CD4-positive, alpha-beta T cell treated with Interleukin-4 for 4 hours (primary cell): Measurements from ENCODE around the gene UBIAD1.
"Not testable (repeated sequence)": the region's sequence is repeated elsewhere in the genome, so short reads cannot be mapped to it uniquely, and the experiment has no call there.

Experiments used
- DNase-seq: peaks from one replicate; pipeline ENCODE4 v3.0.0-alpha.2; 2020

Gene UBIAD1

GRCh38 chr1:11280719-11281376, 7.8 kb downstream of the UBIAD1 start:
- DNase-seq, result peak; percentile 29

DNA sequence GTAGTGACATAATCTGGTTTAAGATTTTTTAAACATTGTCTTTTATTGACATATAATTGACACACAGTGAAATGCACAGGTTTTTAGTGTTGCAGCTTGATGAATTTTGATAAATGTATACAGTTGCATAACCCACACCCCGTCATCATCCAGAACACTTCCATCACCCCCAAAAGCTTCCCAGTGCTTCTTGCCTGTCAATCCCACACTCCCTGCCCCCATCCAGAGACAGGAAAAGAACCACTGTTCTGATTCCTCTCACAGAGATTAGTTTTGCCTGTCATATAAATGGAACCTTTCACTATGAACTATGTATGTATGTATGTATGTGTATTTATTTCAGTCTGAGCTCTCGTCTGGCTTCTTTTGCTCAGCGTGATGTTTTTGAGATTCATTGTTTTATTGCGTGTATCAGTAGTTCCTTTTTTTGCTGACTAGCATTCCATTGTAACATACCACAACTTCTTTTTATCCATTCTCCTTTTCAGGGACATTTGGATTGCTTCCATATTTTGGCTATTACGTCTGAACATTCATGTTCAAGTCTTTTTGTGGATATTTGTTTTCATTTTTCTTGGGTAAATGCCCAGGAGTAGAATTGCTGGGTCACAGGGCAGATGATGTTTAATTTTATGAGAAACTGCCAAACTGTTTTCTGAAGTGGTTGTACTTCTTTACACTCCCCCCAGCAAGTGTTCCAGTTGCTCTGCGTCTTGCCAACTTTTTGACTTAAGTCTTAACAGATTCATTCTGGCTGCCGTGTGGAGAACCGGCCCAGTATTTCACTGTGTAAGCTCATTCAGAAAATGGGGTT, 8.7 kb downstream of the UBIAD1 start:
- DNase-seq, result no peak

DNA sequence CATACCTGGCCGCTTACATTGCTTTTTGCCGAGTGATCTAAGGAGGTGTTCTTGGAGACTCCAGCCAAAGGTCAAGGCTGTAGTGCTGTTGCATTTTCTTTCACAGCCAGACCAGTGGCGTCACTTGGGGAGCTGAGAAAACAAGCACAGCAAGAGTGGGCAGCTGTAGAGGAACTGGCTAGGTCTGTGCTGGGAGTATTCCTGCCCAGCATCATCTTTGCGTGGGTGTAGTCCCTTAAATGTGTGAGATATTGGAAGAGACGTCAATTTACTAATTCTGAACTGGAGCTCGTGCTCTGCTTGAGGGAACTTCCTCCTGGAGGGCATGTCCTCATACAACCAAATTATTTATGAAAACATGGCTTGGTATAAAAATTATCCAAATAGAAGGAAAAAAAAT, 10.2 kb downstream of the UBIAD1 start:
- DNase-seq, result no peak

DNA sequence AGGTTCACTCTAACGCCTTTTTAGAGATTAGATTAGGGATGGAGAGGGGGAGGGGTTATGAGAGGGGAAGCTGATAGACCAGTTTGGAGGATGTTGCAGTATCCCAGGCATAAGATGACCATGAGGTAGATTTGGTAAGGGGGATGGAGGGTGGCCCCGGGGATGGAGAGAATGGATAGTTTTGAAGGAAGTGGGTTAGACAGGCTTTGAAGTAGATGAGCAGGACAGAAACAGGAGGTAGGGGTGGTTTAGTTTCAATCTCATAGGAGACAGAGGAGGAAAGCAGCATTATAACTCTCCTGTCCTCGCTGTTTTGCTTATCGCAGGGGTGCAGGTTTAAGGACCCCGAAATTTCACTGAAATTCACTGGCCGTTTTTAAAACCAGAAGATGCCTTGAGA, 11.8 kb downstream of the UBIAD1 start:
- DNase-seq, result no peak

GRCh38 chr1:11285883-11286734, 13.1 kb downstream of the UBIAD1 start:
- no peak for DNase-seq

DNA sequence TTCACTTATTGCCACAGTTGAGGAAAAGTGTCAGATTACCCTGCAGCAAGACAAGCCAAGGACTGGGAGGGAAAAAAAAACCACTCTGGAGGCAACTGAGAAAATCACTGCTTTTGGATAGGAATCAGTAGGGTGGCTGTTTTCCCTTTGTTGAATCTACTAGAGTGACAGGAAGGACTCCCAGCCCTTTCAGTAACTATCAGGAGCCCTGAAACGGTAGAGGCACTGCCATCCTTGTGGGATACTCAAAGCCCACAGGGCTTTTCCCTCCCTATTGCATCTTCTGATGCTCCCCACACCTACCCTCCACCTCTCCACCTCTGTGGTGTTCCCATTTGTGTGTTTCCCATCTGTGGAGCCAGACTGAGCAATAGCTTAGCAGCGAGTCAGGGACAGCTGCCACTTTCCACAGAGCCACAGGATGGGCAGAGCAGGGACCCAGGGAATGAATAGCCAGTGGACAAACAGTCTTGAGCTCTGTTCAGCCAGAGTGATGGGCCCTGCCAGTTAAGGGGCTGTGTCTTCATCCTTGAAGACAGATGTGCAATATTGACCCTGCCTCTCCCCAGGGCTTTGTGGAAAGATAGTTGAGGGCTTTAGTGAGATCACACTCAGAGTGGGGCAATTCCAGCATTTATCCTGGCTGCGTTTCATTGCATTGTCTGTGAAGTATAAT, 13.9 kb downstream of the UBIAD1 start:
- no peak for DNase-seq

DNA sequence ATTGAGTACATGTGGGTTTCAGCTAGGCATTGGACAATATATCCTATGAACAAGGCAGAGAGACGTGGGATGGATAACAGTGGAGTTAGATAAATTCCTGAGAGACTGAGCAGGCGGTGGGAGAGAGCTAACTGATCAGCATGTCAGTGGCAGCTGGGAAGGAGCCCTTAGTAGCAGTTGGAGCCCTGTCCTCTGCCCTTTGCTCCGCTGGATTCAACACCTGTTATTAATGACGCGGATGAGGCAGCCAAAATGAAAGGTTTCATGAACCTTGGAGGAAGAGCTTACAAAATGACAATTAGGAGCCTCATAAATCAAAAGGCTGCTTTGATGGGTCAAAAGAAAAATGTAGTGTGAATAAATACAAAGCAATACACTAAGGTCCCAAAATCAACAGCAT, 16.1 kb downstream of the UBIAD1 start:
- DNase-seq, result no peak

DNA sequence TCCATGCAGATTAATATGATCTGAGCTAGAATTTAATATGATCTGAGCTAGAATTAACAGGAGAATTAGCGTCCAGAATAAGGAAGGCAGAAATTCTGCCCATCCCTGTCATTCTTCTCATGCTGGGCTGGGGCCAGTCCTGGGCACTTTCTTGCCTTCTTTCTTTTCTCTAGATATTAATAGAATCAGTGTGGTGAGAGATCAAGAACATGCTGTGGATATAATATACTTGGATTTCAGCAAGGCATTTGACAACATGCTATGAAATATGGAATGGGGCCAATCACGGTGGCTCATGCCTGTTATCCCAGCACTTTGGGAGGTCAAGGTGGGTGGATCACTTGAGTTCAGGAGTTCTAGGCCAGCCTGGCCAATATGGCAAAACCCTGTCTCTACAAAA, 18.1 kb downstream of the UBIAD1 start:
- DNase-seq, result no peak

- DNase-seq, result no peak
Observed at GRCh38 chr1:11293856-11294255, 20.9 kb downstream of the UBIAD1 start.

- DNase-seq, result no peak
Observed at GRCh38 chr1:11294951-11295350, 22.0 kb downstream of the UBIAD1 start.

DNA sequence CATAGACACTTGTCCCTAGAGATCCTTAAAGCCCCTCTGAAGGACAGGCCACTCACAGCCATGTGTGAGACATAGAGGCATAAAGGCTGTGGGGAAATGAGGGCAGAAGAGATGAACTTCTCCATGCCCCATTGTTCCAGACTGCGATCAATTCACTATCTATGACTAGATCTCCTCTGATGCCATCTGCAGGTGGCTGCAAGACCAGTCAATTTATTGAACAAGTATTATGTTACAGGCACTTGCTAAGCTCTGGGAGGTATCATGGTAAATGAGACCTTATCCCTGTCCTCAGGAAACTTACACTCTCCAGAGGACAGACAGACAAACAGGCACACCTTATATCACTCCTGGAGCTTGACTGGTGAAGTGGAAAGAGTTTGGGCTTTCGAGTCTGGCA, 22.9 kb downstream of the UBIAD1 start:
- DNase-seq, result no peak

- not testable (repeated sequence) for DNase-seq
Observed at GRCh38 chr1:11297774-11298173, 24.8 kb downstream of the UBIAD1 start.

DNA sequence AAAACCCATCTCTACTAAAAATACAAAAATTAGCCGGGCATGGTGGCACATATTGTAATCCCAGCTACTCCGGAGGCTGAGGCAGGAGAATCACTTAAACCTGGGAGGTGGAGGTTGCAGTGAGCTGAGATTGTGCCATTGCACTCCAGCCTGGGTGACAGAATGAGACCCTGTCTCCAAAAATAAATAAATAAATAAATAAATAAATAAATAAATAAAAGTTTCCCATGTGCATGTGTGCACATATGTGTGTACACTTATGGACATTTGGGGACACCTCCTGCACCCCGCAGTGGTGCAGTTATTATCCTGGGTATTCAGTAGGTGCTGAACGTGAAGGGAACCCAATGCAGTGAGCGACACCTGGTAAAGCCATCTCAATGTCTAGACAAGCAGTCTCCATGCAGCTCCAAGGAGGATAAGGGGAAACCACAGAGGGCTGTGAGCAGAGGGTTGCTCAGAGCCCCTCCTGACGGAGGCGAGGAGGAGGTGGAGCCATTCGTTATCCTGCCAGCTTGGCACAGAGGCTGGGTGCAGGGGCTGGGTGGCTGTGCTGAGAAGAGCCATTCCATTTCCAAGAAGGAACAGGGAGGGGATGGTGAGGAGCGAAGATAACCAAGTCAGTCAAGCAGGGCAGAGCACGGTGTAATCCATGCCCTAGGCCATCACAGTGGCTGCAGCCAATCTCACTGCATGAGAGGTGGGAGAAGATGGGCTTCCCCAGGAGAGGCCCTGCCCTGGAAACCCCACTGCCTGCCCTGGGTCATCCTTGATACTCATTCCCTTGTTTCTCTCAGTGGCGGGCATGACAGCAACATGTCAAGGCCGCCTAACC, 25.6 kb downstream of the UBIAD1 start:
- DNase-seq, result no peak

DNA sequence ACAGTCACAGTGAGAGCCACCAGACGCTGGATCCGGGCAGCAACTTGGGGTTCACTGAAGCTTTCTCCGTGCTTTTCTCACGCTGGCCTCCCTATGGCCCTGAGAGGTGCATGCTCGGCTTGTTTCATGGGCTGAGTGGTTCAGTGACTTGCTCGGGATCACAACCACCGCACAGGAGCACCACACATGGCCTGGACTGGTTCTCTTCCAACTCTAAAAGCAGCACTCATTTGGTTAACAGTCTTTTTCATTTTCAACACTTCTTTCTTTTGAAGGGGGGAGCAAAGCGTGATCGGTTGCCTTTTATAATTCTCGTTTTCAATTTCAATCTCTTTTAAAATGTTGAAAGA, 26.2 kb downstream of the UBIAD1 start:
- DNase-seq, result no peak

DNA sequence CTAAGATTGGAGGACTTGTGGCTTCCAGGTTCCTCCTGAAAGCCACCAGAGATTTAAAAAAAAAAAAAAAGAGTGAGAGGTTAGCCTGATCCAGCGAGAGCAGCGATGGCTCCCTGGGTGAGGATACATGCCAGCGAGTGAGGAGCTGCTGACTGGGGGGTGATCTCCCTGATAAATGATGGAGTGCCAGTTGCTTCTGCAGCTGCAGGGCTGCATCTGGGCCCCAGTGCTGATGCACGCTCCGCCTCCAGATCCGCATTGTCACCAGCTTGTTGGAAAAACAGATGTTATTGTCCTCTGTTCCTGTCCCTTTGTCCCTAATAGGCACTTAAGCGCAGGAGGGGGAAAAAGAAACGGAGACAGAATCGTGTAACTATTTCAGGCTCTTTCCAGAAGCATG, 28.6 kb downstream of the UBIAD1 start:
- DNase-seq, result no peak

- no peak for DNase-seq
Observed at GRCh38 chr1:11302366-11302765, 29.4 kb downstream of the UBIAD1 start.

DNA sequence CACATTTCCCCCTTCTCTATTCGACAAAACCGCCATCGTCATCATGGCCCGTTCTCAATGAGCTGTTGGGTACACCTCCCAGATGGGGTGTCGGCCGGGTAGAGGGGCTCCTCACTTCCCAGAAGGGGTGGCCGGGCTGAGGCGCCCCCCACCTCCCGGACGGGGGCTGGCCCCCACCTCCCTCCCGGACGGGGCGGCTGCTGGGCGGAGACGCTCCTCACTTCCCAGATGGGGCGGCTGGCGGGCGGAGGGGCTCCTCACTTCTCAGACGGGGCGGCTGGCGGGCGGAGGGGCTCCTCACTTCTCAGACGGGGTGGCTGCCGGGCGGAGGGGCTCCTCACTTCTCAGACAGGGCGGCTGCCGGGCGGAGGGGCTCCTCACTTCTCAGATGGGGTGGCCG, 32.5 kb downstream of the UBIAD1 start:
- not testable (repeated sequence) for DNase-seq

DNA sequence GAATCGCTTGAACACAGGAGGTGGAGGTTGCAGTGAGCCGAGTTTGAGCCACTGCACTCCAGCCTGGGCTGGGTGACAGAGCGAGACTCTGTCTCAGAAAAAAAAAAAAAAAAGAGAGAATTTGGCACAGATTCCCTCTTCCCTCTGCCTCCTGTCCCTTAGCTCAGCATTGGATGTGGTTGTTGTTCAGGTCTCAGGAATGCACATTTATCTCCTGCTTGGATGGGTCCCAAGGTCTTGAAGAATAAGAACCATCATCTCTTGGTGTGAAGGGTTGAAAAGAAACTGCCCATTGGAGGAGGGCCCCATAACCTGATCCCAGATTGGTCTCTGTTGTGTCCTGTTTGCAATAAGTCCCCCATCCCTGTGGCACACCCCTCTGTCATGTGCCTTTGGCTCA, 34.9 kb downstream of the UBIAD1 start:
- DNase-seq, result no peak

- DNase-seq, result no peak
Observed at GRCh38 chr1:11308699-11309224, 35.8 kb downstream of the UBIAD1 start.

DNA sequence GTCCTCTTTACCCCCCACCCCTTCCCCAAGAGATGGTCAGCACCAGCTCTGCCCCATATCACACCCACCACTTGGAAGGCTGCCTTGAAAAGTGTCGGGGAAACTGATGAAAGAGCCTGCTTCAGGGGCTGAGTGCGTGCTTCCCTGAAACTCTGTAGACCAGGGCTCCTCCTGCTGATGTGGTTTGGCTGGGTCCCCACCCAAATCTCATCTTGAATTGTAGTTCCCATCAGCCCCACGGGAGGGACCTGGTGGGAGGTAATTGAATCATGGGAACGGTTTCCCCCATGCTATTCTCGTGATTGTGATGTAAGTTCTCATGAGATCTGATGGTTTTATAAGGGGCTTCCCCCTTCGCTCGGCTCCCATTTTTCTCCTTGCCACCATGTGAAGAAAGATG, 36.4 kb downstream of the UBIAD1 start:
- DNase-seq, result no peak

GRCh38 chr1:11311816-11312755, 39.1 kb downstream of the UBIAD1 start:
- DNase-seq, result no peak
